IgD-negative memory B cell (primary cell): ENCODE results near the gene IDUA. TPM values are rescaled to one million over a fixed set of nuclear protein-coding genes. Genes with fewer than 3 reads are reported as not detected.
A peak's percentile ranks its signal among the peaks of the same experiment; 100 is the strongest.
"Not testable (repeated sequence)": the region's sequence is repeated elsewhere in the genome, so short reads cannot be mapped to it uniquely, and the experiment has no call there.

ENCODE experiments used
- H3K27ac Mint-ChIP-seq, 3 donors: one replicate each; pipeline ENCODE4 v1.8.0; 2020 to 2022; ENCODE audit warnings: mild to moderate bottlenecking in 3 of 3, mixed read lengths in 3 of 3, moderate library complexity in 1 of 3
- H3K27me3 Mint-ChIP-seq: one replicate; pipeline ENCODE4 v1.8.0; 2021; ENCODE audit warnings: mixed read lengths
- H3K36me3 Mint-ChIP-seq: one replicate; pipeline ENCODE4 v1.8.0; 2020; ENCODE audit warnings: mild to moderate bottlenecking, mixed read lengths
- H3K4me1 Mint-ChIP-seq, 3 donors: one replicate each; pipeline ENCODE4 v1.8.0; 2020 to 2022; ENCODE audit warnings: mixed read lengths in 3 of 3, mild to moderate bottlenecking in 1 of 3
- H3K4me3 Mint-ChIP-seq, 4 donors: one replicate each; pipeline ENCODE4 v1.8.0; 2020 to 2022; ENCODE audit warnings: mild to moderate bottlenecking in 4 of 4, mixed read lengths in 4 of 4, moderate library complexity in 3 of 4
- H3K9me3 Mint-ChIP-seq, 3 donors: one replicate each; pipeline ENCODE4 v1.8.0; 2020 to 2021; ENCODE audit warnings: mixed read lengths in 3 of 3, mild to moderate bottlenecking in 1 of 3
- polyA plus RNA-seq: library from polyadenylated mRNA; unstranded; fragments of 300-500 nt; fragmentation: Illumina TruSeq; gene quantifications from one replicate; pipeline ENCODE4 v1.2.3, GENCODE V29; 2021

Gene IDUA
- 8.5 TPM for polyA plus RNA-seq

DNA sequence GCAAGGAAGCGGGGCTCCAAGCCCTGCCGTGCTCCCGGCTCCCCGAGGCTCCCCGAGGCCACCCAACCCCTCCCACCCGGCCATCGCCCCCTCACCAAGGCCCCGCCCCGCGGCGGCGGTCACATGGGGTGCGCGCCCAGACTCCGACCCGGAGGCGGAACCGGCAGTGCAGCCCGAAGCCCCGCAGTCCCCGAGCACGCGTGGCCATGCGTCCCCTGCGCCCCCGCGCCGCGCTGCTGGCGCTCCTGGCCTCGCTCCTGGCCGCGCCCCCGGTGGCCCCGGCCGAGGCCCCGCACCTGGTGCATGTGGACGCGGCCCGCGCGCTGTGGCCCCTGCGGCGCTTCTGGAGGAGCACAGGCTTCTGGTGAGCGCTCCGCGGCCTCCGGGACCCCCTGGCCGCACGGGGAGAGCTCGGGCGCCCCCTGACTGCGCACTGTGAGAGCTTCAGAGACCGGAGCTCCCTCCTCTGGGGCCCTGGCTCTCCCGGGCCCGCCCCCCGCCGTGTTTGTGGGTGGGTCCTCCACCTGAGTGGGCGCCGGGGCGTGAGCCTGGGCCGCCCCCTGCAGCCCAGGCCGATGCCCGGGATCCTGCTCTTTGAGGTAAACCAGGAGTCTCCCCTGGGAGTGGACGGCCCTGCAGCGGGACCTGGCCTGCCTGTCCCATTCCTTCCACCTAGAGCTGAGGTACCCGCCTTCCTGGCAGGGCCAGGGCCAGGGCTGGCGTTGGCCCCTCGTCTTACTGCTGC lies at the start of gene IDUA:
Gene IDUA, plus strand, starts transcription at position 166 of the 745 bp plus-strand sequence. Its CDS starts 41 bp downstream, at position 207.
- Mint-ChIP-seq H3K27ac (peak within 1 kb of the TSS in 2 of 3 donors; percentile 58 to 83), H3K4me1 (peaks cover 7 to 16% (median 16%) of the 10 kb centered on the region in 3 donors), H3K4me3 (peak within 1 kb of the TSS; percentile 86 to 96 (median 93)), H3K27me3 (no peaks in the 10 kb centered on the region), H3K36me3 (peaks cover 2% of the 10 kb centered on the region), H3K9me3 (no peaks in the 10 kb centered on the region)

- H3K9me3 Mint-ChIP-seq, H3K4me3 Mint-ChIP-seq, H3K27me3 Mint-ChIP-seq, H3K36me3 Mint-ChIP-seq, H3K27ac Mint-ChIP-seq: not testable (repeated sequence)
- H3K4me1 Mint-ChIP-seq, result peaks cover 28 to 31% (median 31%) of the 10 kb centered on the region in 3 donors
These were observed 47.3 kb upstream of the IDUA start for GRCh38 chr4:939508-939907.

GRCh38 chr4:945274-946102 lies 41.4 kb upstream of the IDUA start:
- peak overlapping the region in 1 of 3 donors; percentile 76 for H3K27ac Mint-ChIP-seq
- no peaks in the 10 kb centered on the region for H3K36me3 Mint-ChIP-seq
- no peaks in the 10 kb centered on the region for H3K9me3 Mint-ChIP-seq
- H3K4me1 Mint-ChIP-seq, result peaks cover under 1 to 3% (median 3%) of the 10 kb centered on the region in 3 donors
- no peaks in the 10 kb centered on the region for H3K27me3 Mint-ChIP-seq
- no peak overlapping the region for H3K4me3 Mint-ChIP-seq

DNA sequence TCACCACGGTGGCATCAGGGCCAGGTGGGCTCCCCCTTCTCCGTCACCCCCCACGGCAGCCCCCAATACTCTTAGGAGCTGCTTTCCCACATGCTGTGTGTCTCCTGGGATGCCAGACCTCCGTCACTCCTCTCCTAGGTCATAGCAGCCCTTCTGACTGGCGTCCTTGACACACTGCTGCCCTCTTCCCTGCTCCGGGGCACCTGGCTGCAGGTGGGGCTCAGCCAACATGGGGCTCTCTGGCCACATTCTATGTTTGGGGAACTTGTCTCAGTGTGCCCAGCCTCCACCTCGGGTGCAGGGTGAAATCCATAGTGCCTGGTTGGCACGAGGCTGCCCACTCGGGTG lies 40.8 kb upstream of the IDUA start:
- H3K27me3 Mint-ChIP-seq, result no peaks in the 10 kb centered on the region
- peak overlapping the region in 1 of 3 donors; percentile 76 for H3K27ac Mint-ChIP-seq
- H3K4me1 Mint-ChIP-seq, result peaks cover 0 to 3% (median 1%) of the 10 kb centered on the region in 3 donors
- no peaks in the 10 kb centered on the region for H3K36me3 Mint-ChIP-seq
- no peaks in the 10 kb centered on the region for H3K9me3 Mint-ChIP-seq
- no peak overlapping the region for H3K4me3 Mint-ChIP-seq

GRCh38 chr4:946517-947471 lies 40.0 kb upstream of the IDUA start:
- peak overlapping the region in 1 of 3 donors; percentile 76 for H3K27ac Mint-ChIP-seq
- peaks cover 0 to 3% (median 1%) of the 10 kb centered on the region in 3 donors for H3K4me1 Mint-ChIP-seq
- H3K4me3 Mint-ChIP-seq, result peak overlapping the region in 2 of 4 donors; percentile 45 to 47
- H3K9me3 Mint-ChIP-seq, result no peaks in the 10 kb centered on the region
- no peaks in the 10 kb centered on the region for H3K36me3 Mint-ChIP-seq
- no peaks in the 10 kb centered on the region for H3K27me3 Mint-ChIP-seq

- Mint-ChIP-seq H3K27me3 (no peaks in the 10 kb centered on the region), H3K9me3 (no peaks in the 10 kb centered on the region), H3K4me3 (no peak overlapping the region), H3K36me3 (no peaks in the 10 kb centered on the region), H3K27ac (no peak overlapping the region), H3K4me1 (peaks cover 0 to 3% (median 1%) of the 10 kb centered on the region in 3 donors)
These were observed 39.3 kb upstream of the IDUA start for GRCh38 chr4:947491-947971.

DNA sequence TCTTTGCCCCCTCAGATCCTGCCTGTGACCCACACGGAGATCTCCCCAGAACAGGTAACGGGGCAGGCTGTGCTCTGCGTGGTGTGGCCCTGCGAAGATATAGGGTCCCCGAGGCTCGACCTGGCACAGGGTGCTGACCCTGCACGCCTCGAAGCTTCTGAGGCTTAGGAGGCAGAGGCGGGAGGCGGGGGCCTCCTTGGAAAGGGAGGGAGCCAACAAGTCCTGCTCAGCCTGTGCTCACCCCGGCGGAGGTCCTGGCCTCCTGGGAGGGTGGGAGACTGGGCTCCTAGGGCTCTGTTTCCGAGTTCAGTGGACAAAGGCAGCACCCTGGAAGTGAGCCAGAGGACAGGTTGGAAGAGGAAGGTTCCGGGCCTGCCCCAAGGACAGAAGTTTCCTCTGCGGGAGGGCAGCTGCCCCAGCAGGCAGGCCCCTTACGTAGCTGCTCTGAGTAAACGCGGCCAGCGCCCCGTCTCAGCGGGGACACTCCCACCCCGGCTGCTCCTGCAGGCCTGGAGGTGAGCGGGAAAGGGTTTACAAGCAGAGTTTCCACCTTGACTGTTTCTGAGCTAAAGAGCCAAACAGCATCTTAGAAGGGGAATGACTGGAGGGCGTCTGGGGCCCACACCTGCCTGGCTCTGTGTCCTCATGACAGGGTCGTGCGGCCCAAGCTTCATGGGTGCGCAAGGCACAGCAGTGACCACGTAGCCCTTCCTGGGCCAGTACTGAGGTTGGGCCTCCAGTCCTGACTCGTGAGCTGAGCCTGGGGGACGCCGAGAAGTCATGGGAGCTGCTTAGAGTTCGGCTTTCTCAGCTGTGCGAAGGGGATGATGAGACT lies 38.5 kb upstream of the IDUA start:
- Mint-ChIP-seq H3K27me3 (no peaks in the 10 kb centered on the region), H3K27ac (peak overlapping the region in 2 of 3 donors; percentile 46 to 71), H3K36me3 (no peaks in the 10 kb centered on the region), H3K4me1 (peaks cover 0 to 3% (median 1%) of the 10 kb centered on the region in 3 donors), H3K4me3 (no peak overlapping the region), H3K9me3 (no peaks in the 10 kb centered on the region)

DNA sequence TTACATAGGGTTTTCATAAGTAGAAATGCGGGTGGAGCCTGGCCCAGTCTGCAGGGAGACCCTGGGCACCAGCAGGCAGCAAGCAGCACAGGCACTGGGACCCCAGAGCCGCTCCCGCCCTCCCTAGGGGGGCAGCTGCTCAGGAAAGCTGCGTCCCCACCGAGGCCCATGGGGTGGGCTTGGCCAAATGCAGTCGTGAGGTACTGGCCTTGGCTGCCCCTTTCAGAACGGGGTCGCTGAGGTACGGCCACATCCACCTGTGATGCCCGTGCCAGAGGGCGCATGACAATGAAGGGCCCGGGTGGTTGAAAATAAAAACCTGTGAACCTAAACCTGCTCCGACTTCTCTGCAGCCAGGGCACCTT lies 37.9 kb upstream of the IDUA start:
- no peak overlapping the region for H3K4me3 Mint-ChIP-seq
- peaks cover 0 to 3% (median 1%) of the 10 kb centered on the region in 3 donors for H3K4me1 Mint-ChIP-seq
- no peaks in the 10 kb centered on the region for H3K36me3 Mint-ChIP-seq
- H3K27ac Mint-ChIP-seq, result peak overlapping the region in 1 of 3 donors; percentile 71
- H3K27me3 Mint-ChIP-seq, result no peaks in the 10 kb centered on the region
- H3K9me3 Mint-ChIP-seq, result no peaks in the 10 kb centered on the region

GRCh38 chr4:949656-950055 lies 37.2 kb upstream of the IDUA start:
- H3K9me3 Mint-ChIP-seq, result no peaks in the 10 kb centered on the region
- no peaks in the 10 kb centered on the region for H3K36me3 Mint-ChIP-seq
- no peaks in the 10 kb centered on the region for H3K27me3 Mint-ChIP-seq
- H3K4me1 Mint-ChIP-seq, result peaks cover 0 to 1% (median 0%) of the 10 kb centered on the region in 3 donors
- H3K4me3 Mint-ChIP-seq, result no peak overlapping the region
- H3K27ac Mint-ChIP-seq, result no peak overlapping the region

GRCh38 chr4:950136-951020 lies 36.5 kb upstream of the IDUA start:
- Mint-ChIP-seq H3K9me3 (no peaks in the 10 kb centered on the region), H3K4me3 (no peak overlapping the region), H3K27ac (no peak overlapping the region), H3K4me1 (peaks cover 0 to under 1% (median 0%) of the 10 kb centered on the region in 3 donors), H3K36me3 (peaks cover 3% of the 10 kb centered on the region), H3K27me3 (no peaks in the 10 kb centered on the region)

- H3K9me3 Mint-ChIP-seq, result no peaks in the 10 kb centered on the region
- no peaks in the 10 kb centered on the region for H3K27me3 Mint-ChIP-seq
- no peak overlapping the region for H3K4me3 Mint-ChIP-seq
- H3K4me1 Mint-ChIP-seq, result no peaks in the 10 kb centered on the region
- H3K27ac Mint-ChIP-seq, result no peak overlapping the region
- peaks cover 3% of the 10 kb centered on the region for H3K36me3 Mint-ChIP-seq
These were observed 35.7 kb upstream of the IDUA start for GRCh38 chr4:951186-951585.

- Mint-ChIP-seq H3K27ac (no peak overlapping the region), H3K36me3 (peaks cover 5% of the 10 kb centered on the region), H3K4me3 (no peak overlapping the region), H3K4me1 (no peaks in the 10 kb centered on the region), H3K27me3 (no peaks in the 10 kb centered on the region), H3K9me3 (no peaks in the 10 kb centered on the region)
These were observed 35.0 kb upstream of the IDUA start for GRCh38 chr4:951594-952468.
